Testis (tissue), 5 donors: Measurements from ENCODE around the gene MYORG. TPM values are rescaled to one million over a fixed set of nuclear protein-coding genes. Genes with fewer than 3 reads are reported as not detected.

Experiments
- DNase-seq: peaks from one replicate; pipeline ENCODE4 v3.0.0-alpha.2; 2019
- H3K27ac ChIP-seq, 2 donors: fragments of 200-600 bp; sonication (generic); one replicate each; pipeline ENCODE4 v1.5.1; 2019
- H3K27me3 ChIP-seq: fragments of 200-600 bp; sonication (generic); one replicate; pipeline ENCODE4 v1.5.1; 2019
- H3K36me3 ChIP-seq: fragments of 200-600 bp; sonication (generic); one replicate; pipeline ENCODE4 v1.5.1; 2017; ENCODE audit warnings: low read depth; ENCODE audit errors: missing control alignments
- H3K4me1 ChIP-seq: fragments of 200-600 bp; sonication (generic); one replicate; pipeline ENCODE4 v1.5.1; 2019
- H3K4me3 ChIP-seq, 2 donors: fragments of 200-600 bp; sonication (generic); one replicate each; pipeline ENCODE4 v1.5.1; 2017 to 2019
- H3K9me3 ChIP-seq: fragments of 200-600 bp; sonication (generic); one replicate; pipeline ENCODE4 v1.5.1; 2017
- POLR2A ChIP-seq: fragments of 450-650 bp; IDR thresholded peaks from one replicate; pipeline ENCODE4 v1.6.1; 2017; ENCODE audit warnings: antibody characterized with exemption, mild to moderate bottlenecking, moderate library complexity
- WGBS, 2 donors: methylation state at CpG; one replicate each; pipeline ENCODE4 v1.1.5; 2018; 5-methylcytosine and 5-hydroxymethylcytosine counted together
- intact Hi-C: fragments of 100-400 bp; cut with DNase I; formaldehyde crosslinking; loops from one replicate; pipeline ENCODE4 v1.15.1; 2023; ENCODE audit warnings: low total_unique reads
- long read RNA-seq, 2 donors: transcript quantifications; one replicate each; lab custom pipeline, GENCODE V29; 2026
- polyA plus RNA-seq: library from polyadenylated mRNA; stranded (reverse); fragments of 350-450 nt; fragmentation: Illumina TruSeq; extraction: RNeasy Lipid Tissue Mini Kit (QIAGEN cat#74804); gene quantifications from one replicate; pipeline ENCODE4 v1.2.3, GENCODE V29; 2014; ENCODE audit warnings: low read depth, low replicate concordance; ENCODE audit not compliant: insufficient read depth
- total RNA-seq, 2 donors: library from RNA; depleted of rRNA; stranded (reverse); fragments of >200 nt; gene quantifications; one replicate each; pipeline ENCODE4 v1.2.3, GENCODE V29; 2016
- TF ChIP-seq, protein P1 (sequence below), 3 experiments: fragments of 450-650 bp in 2 of 3; fragments of 200-600 bp in 1 of 3; sonication (generic) in 1 of 3; IDR thresholded peaks; one replicate each; pipeline ENCODE4 v1.5.1; 2016 to 2019; ENCODE audit warnings: antibody characterized with exemption in 3 of 3, mild to moderate bottlenecking in 2 of 3, moderate library complexity in 1 of 3

Gene MYORG
- 1 to 10 TPM; 2.8 to 4.6 TPM for total RNA-seq
- 2.8 TPM for polyA plus RNA-seq
- long read RNA-seq, donor 1, full-length matches to known transcripts = 1 of 1 reads
- long read RNA-seq, donor 1, partial matches to known transcripts = 0 of 1 reads
- long read RNA-seq, donor 1, other reads (novel, unspliced or antisense) = 0 of 1 reads
- long read RNA-seq, donor 2, full-length matches to known transcripts = 3 of 3 reads
- long read RNA-seq, donor 2, partial matches to known transcripts = 0 of 3 reads
- long read RNA-seq, donor 2, other reads (novel, unspliced or antisense) = 0 of 3 reads

- Histone ChIP-seq H3K27ac (peak within 1 kb of the TSS; percentile 31 to 64), H3K4me3 (peak within 1 kb of the TSS; percentile 70 to 80), H3K9me3 (no peaks in the 10 kb centered on the region), H3K36me3 (no peaks in the 10 kb centered on the region), H3K27me3 (no peaks in the 10 kb centered on the region), H3K4me1 (peaks cover 15% of the 10 kb centered on the region)
- intact Hi-C loops = loop anchor here (5.0 kb wide), 1 partner anchor 44 kb away; no protein-coding TSS in a partner anchor
- DNase-seq = peak; percentile 91
- 0 to 1% methylated on average over 3 to 43 of the region's 54 CpGs for WGBS, 2 donors
- TF ChIP-seq, protein P1, sequence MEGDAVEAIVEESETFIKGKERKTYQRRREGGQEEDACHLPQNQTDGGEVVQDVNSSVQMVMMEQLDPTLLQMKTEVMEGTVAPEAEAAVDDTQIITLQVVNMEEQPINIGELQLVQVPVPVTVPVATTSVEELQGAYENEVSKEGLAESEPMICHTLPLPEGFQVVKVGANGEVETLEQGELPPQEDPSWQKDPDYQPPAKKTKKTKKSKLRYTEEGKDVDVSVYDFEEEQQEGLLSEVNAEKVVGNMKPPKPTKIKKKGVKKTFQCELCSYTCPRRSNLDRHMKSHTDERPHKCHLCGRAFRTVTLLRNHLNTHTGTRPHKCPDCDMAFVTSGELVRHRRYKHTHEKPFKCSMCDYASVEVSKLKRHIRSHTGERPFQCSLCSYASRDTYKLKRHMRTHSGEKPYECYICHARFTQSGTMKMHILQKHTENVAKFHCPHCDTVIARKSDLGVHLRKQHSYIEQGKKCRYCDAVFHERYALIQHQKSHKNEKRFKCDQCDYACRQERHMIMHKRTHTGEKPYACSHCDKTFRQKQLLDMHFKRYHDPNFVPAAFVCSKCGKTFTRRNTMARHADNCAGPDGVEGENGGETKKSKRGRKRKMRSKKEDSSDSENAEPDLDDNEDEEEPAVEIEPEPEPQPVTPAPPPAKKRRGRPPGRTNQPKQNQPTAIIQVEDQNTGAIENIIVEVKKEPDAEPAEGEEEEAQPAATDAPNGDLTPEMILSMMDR (IDR thresholded peaks at IDR 0.05) = no peak
- TF ChIP-seq POLR2A = no peak
Observed at GRCh38 chr9:34376596-34377403, at the start of gene MYORG. MYORG (minus strand) TSS chr9:34376898; CDS start chr9:34372943, 3,955 bp downstream.

GRCh38 chr9:34419716-34420504 is 43.2 kb upstream of the MYORG start:
- DNase-seq = no peak
- TF ChIP-seq, protein P1 (IDR thresholded peaks at IDR 0.05) = no peak
- no peak for TF ChIP-seq POLR2A
- no peak overlapping the region for H3K4me3 ChIP-seq
- no peaks in the 10 kb centered on the region for H3K9me3 ChIP-seq
- H3K27me3 ChIP-seq = no peaks in the 10 kb centered on the region
- H3K27ac ChIP-seq = no peak overlapping the region
- no peaks in the 10 kb centered on the region for H3K4me1 ChIP-seq
- intact Hi-C loops = no loop called here
- no peaks in the 10 kb centered on the region for H3K36me3 ChIP-seq
- 86% methylated on average over 4 of the region's 4 CpGs for WGBS, 2 donors

DNA sequence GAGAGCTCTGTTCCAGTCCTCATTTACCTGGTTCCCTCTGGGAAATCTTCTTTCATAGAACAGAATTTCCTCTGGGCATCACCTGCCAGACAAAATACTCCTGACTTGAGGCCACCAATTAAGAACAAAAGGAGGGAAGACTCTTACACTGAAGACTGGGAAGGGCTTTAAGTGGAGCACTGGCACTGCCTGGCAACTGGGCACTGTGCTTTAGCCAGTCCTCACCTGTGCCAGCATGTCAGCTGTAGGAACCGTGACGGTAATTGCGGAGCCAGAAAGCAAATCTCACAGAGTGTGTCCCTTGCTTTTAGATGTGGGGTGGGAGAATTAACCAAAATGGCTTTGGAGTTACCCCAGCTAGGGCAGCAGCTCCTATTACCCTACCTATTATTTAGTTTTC is 41.0 kb upstream of the MYORG start:
- WGBS, 2 donors = 90 to 95% methylated on average over 3 of the region's 3 CpGs
- no peak for DNase-seq
- intact Hi-C loops = no loop called here
- H3K4me3 ChIP-seq = no peak overlapping the region
- no peaks in the 10 kb centered on the region for H3K4me1 ChIP-seq
- no peaks in the 10 kb centered on the region for H3K36me3 ChIP-seq
- no peaks in the 10 kb centered on the region for H3K27me3 ChIP-seq
- no peak for TF ChIP-seq POLR2A
- TF ChIP-seq, protein P1 (IDR thresholded peaks at IDR 0.05) = no peak
- no peaks in the 10 kb centered on the region for H3K9me3 ChIP-seq
- no peak overlapping the region for H3K27ac ChIP-seq

- WGBS, 2 donors = 23 to 25% methylated on average over 6 of the region's 6 CpGs
- TF ChIP-seq, protein P1 (IDR thresholded peaks at IDR 0.05) = no peak
- no peak for TF ChIP-seq POLR2A
- peak; percentile 48 for DNase-seq
- Histone ChIP-seq H3K27ac (no peak overlapping the region), H3K4me1 (no peaks in the 10 kb centered on the region), H3K27me3 (no peaks in the 10 kb centered on the region), H3K36me3 (no peaks in the 10 kb centered on the region), H3K4me3 (no peak overlapping the region), H3K9me3 (no peaks in the 10 kb centered on the region)
- intact Hi-C loops = no loop called here
Observed at GRCh38 chr9:34413231-34413852, 36.6 kb upstream of the MYORG start.
